Osteocyte (in vitro differentiated cells): ENCODE results near the gene IDH3B. TPM values are rescaled to one million over a fixed set of nuclear protein-coding genes. Genes with fewer than 3 reads are reported as not detected.
A peak's percentile ranks its signal among the peaks of the same experiment; 100 is the strongest.

Experiments used
- microRNA-seq: library from miRNA; unstranded; fragments of <30 nt; microRNA quantifications from one replicate; pipeline ENCODE4 v1.1.0, GENCODE V29; 2020; ENCODE audit not compliant: unreplicated experiment
- total RNA-seq: library from RNA; stranded (reverse); gene quantifications from 2 replicates; pipeline ENCODE4 v1.2.1, GENCODE V29; 2021

IDH3B gene
- total RNA-seq, 1 donor from 2014 or later: 86.6 TPM

Small RNA genes within 50 kb of the gene (microRNA-seq; reads per million reads assigned to microRNA genes)
- 6.6 reads per million, percentile 5 among the genes with 10 or more reads in this experiment for gene MIR1292

Other genes starting within 250 kb of the IDH3B start
- 111 and 112 TPM in 2 replicates for gene SNRPB, start 193.4 kb downstream of the IDH3B start, total RNA-seq
- gene ZNF343, start 155.3 kb downstream of the IDH3B start, total RNA-seq: 10.1 and 11.4 TPM in 2 replicates
- gene TMC2, start 127.6 kb downstream of the IDH3B start, total RNA-seq: not detected in 2 replicates
- 141 and 142 TPM in 2 replicates for gene NOP56, start 11.6 kb downstream of the IDH3B start, total RNA-seq
- gene EBF4, start 28.6 kb upstream of the IDH3B start, total RNA-seq: 9.8 and 12.8 TPM in 2 replicates
- 84.0 and 85.8 TPM in 2 replicates for gene CPXM1, start 136.4 kb upstream of the IDH3B start, total RNA-seq
- gene C20orf141, start 150.8 kb upstream of the IDH3B start, total RNA-seq: not detected in 2 replicates
- gene TMEM239, start 152.1 kb upstream of the IDH3B start, total RNA-seq: not detected in 2 replicates
- gene PCED1A, start 176.4 kb upstream of the IDH3B start, total RNA-seq: 68.3 and 80.8 TPM in 2 replicates
- gene VPS16, start 176.5 kb upstream of the IDH3B start, total RNA-seq: 45.2 and 51.1 TPM in 2 replicates
- gene PTPRA, start 209.3 kb upstream of the IDH3B start, total RNA-seq: 80.2 and 88.6 TPM in 2 replicates